Occipital lobe (tissue), 2 donors: ENCODE measurements around the gene MOB1A. TPM values are rescaled to one million over a fixed set of nuclear protein-coding genes. Genes with fewer than 3 reads are reported as not detected.
"Not testable (repeated sequence)": the region's sequence is repeated elsewhere in the genome, so short reads cannot be mapped to it uniquely, and the experiment has no call there.

Source experiments
- DNase-seq: peaks from one replicate; lab custom pipeline; 2025; lab: John Stamatoyannopoulos, UW
- total RNA-seq: library from RNA; depleted of rRNA; stranded (reverse); fragments of >200 nt; gene quantifications from one replicate; pipeline ENCODE4 v1.2.3, GENCODE V29; 2014

Gene MOB1A
- total RNA-seq, 1 donor from 2014 or later = 52.6 TPM

GRCh38 chr2:74148457-74149246, 30.0 kb downstream of the MOB1A start:
- DNase-seq = no peak

- DNase-seq = peak; percentile 80
Measured at GRCh38 chr2:74147727-74148456, 30.8 kb downstream of the MOB1A start, which contains the start of gene BOLA3. Gene BOLA3 (minus strand): TSS chr2:74147912. CDS start chr2:74147874, 38 bp downstream.

GRCh38 chr2:74146929-74147726, 31.6 kb downstream of the MOB1A start:
- DNase-seq = no peak

GRCh38 chr2:74142340-74142739, 36.3 kb downstream of the MOB1A start:
- DNase-seq = no peak

GRCh38 chr2:74138600-74139323, 39.9 kb downstream of the MOB1A start:
- DNase-seq = no peak

GRCh38 chr2:74137651-74138599, 40.8 kb downstream of the MOB1A start:
- DNase-seq = no peak

GRCh38 chr2:74131901-74132300, 46.8 kb downstream of the MOB1A start:
- DNase-seq = no peak

- DNase-seq = no peak
Measured at GRCh38 chr2:74130211-74130995, 48.3 kb downstream of the MOB1A start.

GRCh38 chr2:74128206-74128605, 50.5 kb downstream of the MOB1A start:
- DNase-seq = no peak

- DNase-seq = not testable (repeated sequence)
Measured at GRCh38 chr2:74123955-74124354, 54.7 kb downstream of the MOB1A start.

- DNase-seq = not testable (repeated sequence)
Measured at GRCh38 chr2:74121846-74122245, 56.8 kb downstream of the MOB1A start.

- DNase-seq = peak; percentile 82
Measured at GRCh38 chr2:74119912-74120825, 58.5 kb downstream of the MOB1A start.

GRCh38 chr2:74119339-74119738, 59.3 kb downstream of the MOB1A start:
- no peak for DNase-seq

GRCh38 chr2:74111380-74111779, 67.3 kb downstream of the MOB1A start:
- DNase-seq = no peak

GRCh38 chr2:74110537-74110936, 68.1 kb downstream of the MOB1A start:
- DNase-seq = no peak

- no peak for DNase-seq
Measured at GRCh38 chr2:74109551-74109950, 69.1 kb downstream of the MOB1A start.

GRCh38 chr2:74107071-74107470, 71.6 kb downstream of the MOB1A start:
- DNase-seq = no peak

- DNase-seq = no peak
Measured at GRCh38 chr2:74105413-74105812, 73.3 kb downstream of the MOB1A start.
